Body of pancreas (tissue), 4 donors: ENCODE results near the gene LRRFIP1. TPM values are rescaled to one million over a fixed set of nuclear protein-coding genes. Genes with fewer than 3 reads are reported as not detected.

Experiments
- ATAC-seq: fragments of 150-250 bp; one replicate; pipeline ENCODE4 v1.9.1; 2016
- DNase-seq, 4 donors: peaks; one replicate each; pipeline ENCODE4 v3.0.0-alpha.2; 2019
- H3K27ac ChIP-seq, 4 donors: fragments of 200-600 bp; sonication (generic); 1 replicate in 3 of 4; 2 replicates in 1 of 4; pipeline versions ENCODE4 v1.5.1 to v1.6.1; 2016 to 2019; ENCODE audit warnings: mild to moderate bottlenecking in 1 of 4, mixed read lengths in 1 of 4, moderate library complexity in 1 of 4
- H3K27me3 ChIP-seq, 2 donors: fragments of 200-600 bp; sonication (generic); one replicate each; pipeline ENCODE4 v1.6.0; 2016; ENCODE audit warnings: mild to moderate bottlenecking in 1 of 2
- H3K36me3 ChIP-seq, 2 donors: fragments of 200-600 bp; sonication (generic); replicated peaks in 1 of 2; 2 replicates each; pipeline ENCODE4 v1.5.1; 2016; ENCODE audit warnings: low read depth in 2 of 2; ENCODE audit not compliant: insufficient read depth in 1 of 2
- H3K4me1 ChIP-seq: fragments of 200-600 bp; sonication (generic); one replicate; pipeline ENCODE4 v1.6.0; 2016
- H3K4me3 ChIP-seq, 2 donors: fragments of 200-600 bp; sonication (generic); 1 replicate in 1 of 2; 2 replicates in 1 of 2; pipeline ENCODE4 v1.5.1; 2016 to 2019
- H3K9me3 ChIP-seq, 3 donors: fragments of 200-600 bp; sonication (generic); 1 replicate in 2 of 3; 2 replicates in 1 of 3; pipeline ENCODE4 v1.5.1; 2016
- POLR2A ChIP-seq, 3 donors: fragments of 450-650 bp; IDR thresholded peaks; one replicate each; pipeline ENCODE4 v1.6.1; 2016; ENCODE audit warnings: antibody characterized with exemption in 3 of 3, mild to moderate bottlenecking in 2 of 3
- WGBS, 2 donors: methylation state at CpG; one replicate each; pipeline ENCODE4 v1.1.5; 2017; 5-methylcytosine and 5-hydroxymethylcytosine counted together
- intact Hi-C: fragments of 100-400 bp; cut with DNase I; formaldehyde crosslinking; loops from one replicate; pipeline ENCODE4 v1.15.1; 2023
- total RNA-seq, 2 donors: library from RNA; depleted of rRNA; stranded (reverse); fragments of >200 nt; gene quantifications; one replicate each; pipeline ENCODE4 v1.1.0, GENCODE V29; 2016
- TF ChIP-seq, protein P1 (sequence below), 7 experiments: fragments of 450-650 bp in 4 of 7; fragments of 200-600 bp in 3 of 7; sonication (generic) in 3 of 7; IDR thresholded peaks; one replicate each; pipeline ENCODE4 v1.5.1; 2016 to 2019; ENCODE audit warnings: antibody characterized with exemption in 7 of 7

LRRFIP1 gene
- total RNA-seq, 2 donors from 2014 or later = 49.8 to 57.1 TPM

DNA sequence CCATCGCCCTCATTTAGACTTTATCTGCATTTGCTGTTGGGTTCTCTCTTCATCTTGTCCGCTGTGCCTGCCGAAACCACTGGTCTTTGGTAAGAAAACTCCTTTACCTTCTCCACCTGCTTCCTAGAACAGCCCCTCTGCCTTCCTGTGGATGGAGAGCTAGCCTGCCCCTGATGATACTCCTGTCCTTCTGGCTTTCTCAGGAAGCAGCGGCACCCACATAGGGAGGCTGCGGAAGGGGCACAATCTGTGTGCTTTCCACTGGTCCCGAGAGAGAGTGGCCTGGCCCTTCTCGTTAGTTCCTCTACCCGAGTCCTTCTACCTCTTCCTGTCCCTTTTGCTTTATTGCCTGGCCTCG lies 90.9 kb downstream of the LRRFIP1 start:
- no peaks in the 10 kb centered on the region for H3K9me3 ChIP-seq
- H3K4me3 ChIP-seq = no peak overlapping the region
- H3K4me1 ChIP-seq = peaks cover 32% of the 10 kb centered on the region
- H3K27me3 ChIP-seq = no peaks in the 10 kb centered on the region
- TF ChIP-seq POLR2A (IDR thresholded peaks at IDR 0.05) = no peak
- TF ChIP-seq, protein P1, sequence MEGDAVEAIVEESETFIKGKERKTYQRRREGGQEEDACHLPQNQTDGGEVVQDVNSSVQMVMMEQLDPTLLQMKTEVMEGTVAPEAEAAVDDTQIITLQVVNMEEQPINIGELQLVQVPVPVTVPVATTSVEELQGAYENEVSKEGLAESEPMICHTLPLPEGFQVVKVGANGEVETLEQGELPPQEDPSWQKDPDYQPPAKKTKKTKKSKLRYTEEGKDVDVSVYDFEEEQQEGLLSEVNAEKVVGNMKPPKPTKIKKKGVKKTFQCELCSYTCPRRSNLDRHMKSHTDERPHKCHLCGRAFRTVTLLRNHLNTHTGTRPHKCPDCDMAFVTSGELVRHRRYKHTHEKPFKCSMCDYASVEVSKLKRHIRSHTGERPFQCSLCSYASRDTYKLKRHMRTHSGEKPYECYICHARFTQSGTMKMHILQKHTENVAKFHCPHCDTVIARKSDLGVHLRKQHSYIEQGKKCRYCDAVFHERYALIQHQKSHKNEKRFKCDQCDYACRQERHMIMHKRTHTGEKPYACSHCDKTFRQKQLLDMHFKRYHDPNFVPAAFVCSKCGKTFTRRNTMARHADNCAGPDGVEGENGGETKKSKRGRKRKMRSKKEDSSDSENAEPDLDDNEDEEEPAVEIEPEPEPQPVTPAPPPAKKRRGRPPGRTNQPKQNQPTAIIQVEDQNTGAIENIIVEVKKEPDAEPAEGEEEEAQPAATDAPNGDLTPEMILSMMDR (IDR thresholded peaks at IDR 0.05) = no peak
- DNase-seq (no peak), ATAC-seq (no peak)
- H3K36me3 ChIP-seq = no peaks in the 10 kb centered on the region
- H3K27ac ChIP-seq = no peak overlapping the region
- intact Hi-C loops = no loop called here
- WGBS, 2 donors = 86 to 94% methylated on average over 9 of the region's 9 CpGs

DNA sequence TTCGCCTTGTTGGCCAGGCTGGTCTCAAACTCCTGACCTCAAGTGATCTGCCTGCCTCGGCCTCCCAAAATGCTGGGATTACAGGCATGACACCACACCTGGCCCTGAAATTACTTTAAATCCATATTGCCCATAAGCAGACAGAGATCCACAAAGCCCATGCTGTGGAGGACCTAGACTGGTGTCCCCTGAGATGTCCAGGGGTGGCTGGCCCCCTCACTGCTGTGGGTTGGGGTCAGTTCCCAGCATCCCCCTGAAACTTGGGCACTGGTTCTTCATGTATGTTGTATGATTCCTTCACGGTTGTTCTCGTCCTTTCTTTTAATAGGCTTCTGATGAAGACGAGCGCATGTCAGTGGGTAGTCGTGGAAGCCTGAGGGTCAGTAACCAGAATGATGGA lies 93.1 kb downstream of the LRRFIP1 start:
- H3K4me3 ChIP-seq = no peak overlapping the region
- no peak overlapping the region for H3K27ac ChIP-seq
- whole genome bisulfite sequencing, 2 donors = 95 to 98% methylated on average over 7 of the region's 7 CpGs
- no peaks in the 10 kb centered on the region for H3K9me3 ChIP-seq
- no peaks in the 10 kb centered on the region for H3K36me3 ChIP-seq
- TF ChIP-seq, protein P1 (IDR thresholded peaks at IDR 0.05) = no peak
- TF ChIP-seq POLR2A (IDR thresholded peaks at IDR 0.05) = no peak
- no peaks in the 10 kb centered on the region for H3K27me3 ChIP-seq
- peaks cover 41% of the 10 kb centered on the region for H3K4me1 ChIP-seq
- ATAC-seq (no peak), DNase-seq (no peak)
- intact Hi-C loops = no loop called here

DNA sequence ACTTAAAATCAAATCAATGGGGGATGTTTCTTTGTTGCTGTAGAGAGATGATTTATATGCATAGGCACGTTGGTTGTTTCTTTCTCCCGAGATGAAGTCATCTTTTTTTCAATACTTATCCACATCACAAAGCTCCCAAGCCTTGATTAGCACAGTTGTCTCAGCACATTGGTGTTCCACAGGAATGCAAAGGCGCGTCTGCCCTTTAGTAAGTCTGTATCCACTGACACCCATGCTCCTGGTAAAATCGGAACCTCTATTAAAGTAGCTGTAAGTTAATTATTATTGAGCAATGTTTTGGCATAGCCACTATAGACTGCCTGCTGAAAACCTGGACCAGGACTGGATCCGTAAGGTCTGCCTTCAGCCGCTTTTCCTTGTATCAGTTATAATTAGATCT lies 93.6 kb downstream of the LRRFIP1 start:
- ATAC-seq = peak; percentile 34
- TF ChIP-seq POLR2A (IDR thresholded peaks at IDR 0.05) = no peak
- TF ChIP-seq, protein P1 (IDR thresholded peaks at IDR 0.05) = no peak
- Histone ChIP-seq H3K4me3 (no peak overlapping the region), H3K27me3 (no peaks in the 10 kb centered on the region), H3K9me3 (no peaks in the 10 kb centered on the region), H3K36me3 (no peaks in the 10 kb centered on the region), H3K27ac (peak overlapping the region in 1 of 4 donors; percentile 13), H3K4me1 (peaks cover 41% of the 10 kb centered on the region)
- 48 to 54% methylated on average over 7 of the region's 7 CpGs for WGBS, 2 donors
- DNase-seq = no peak
- intact Hi-C loops = no loop called here

DNA sequence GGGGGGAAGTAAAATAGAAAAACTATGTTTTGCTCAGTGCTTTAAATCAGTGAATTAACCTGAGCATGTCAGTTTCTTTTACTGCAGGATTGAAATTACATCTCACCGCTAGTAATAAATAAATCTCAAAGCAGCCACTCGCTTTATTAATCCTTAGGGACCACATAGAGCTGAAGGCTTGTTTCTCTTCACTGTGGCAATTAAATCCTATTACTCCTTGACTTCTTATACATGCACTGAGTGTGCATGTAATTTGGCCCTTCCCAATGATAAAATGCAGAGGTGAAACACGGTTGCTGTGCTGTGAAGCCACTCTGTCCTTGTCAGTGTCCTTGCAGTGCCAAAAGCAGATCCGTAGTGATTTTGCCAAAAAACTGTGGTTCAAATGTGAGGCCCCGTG lies 94.1 kb downstream of the LRRFIP1 start:
- no peak for TF ChIP-seq POLR2A (IDR thresholded peaks at IDR 0.05)
- TF ChIP-seq, protein P1 (IDR thresholded peaks at IDR 0.05) = no peak
- peaks cover 44% of the 10 kb centered on the region for H3K4me1 ChIP-seq
- H3K9me3 ChIP-seq = no peaks in the 10 kb centered on the region
- DNase-seq (no peak), ATAC-seq (no peak)
- no peak overlapping the region for H3K4me3 ChIP-seq
- WGBS, 2 donors = 60 to 61% methylated on average over 5 of the region's 5 CpGs
- no peaks in the 10 kb centered on the region for H3K36me3 ChIP-seq
- H3K27me3 ChIP-seq = no peaks in the 10 kb centered on the region
- H3K27ac ChIP-seq = peak overlapping the region in 1 of 4 donors; percentile 13
- intact Hi-C loops = no loop called here

DNA sequence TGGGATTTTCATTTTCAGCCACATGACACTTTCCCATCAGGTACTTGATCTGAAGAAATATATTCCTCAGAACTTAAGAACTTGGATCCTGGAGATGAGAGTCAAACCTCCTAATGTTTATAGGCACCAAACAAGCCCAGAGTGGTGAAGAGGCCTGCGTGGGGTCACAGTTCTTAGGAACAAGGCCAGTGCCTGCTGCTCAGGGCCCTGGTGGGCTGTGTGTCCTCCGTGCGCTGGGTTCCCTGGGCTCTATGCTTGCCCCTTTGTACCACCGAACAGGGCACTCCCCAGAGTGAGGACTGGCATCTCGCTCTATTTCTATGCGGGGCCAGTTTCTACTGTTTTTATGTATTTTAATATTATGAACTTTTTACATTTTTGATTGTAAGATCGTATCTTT lies 95.2 kb downstream of the LRRFIP1 start:
- no peak for ATAC-seq
- no peak for DNase-seq
- WGBS, 2 donors = 93 to 95% methylated on average over 7 of the region's 7 CpGs
- H3K27me3 ChIP-seq = no peaks in the 10 kb centered on the region
- peaks cover 50% of the 10 kb centered on the region for H3K4me1 ChIP-seq
- TF ChIP-seq, protein P1 (IDR thresholded peaks at IDR 0.05) = no peak
- no peak for TF ChIP-seq POLR2A (IDR thresholded peaks at IDR 0.05)
- intact Hi-C loops = no loop called here
- H3K9me3 ChIP-seq = no peaks in the 10 kb centered on the region
- no peak overlapping the region for H3K27ac ChIP-seq
- no peaks in the 10 kb centered on the region for H3K36me3 ChIP-seq
- no peak overlapping the region for H3K4me3 ChIP-seq
